Chondrocyte (in vitro differentiated cells): ENCODE measurements around the gene MIEF2. TPM values are rescaled to one million over a fixed set of nuclear protein-coding genes. Genes with fewer than 3 reads are reported as not detected.
A peak's percentile ranks its signal among the peaks of the same experiment; 100 is the strongest.
"Not testable (repeated sequence)": the region's sequence is repeated elsewhere in the genome, so short reads cannot be mapped to it uniquely, and the experiment has no call there.

Experiments used
- DNase-seq: peaks from one replicate; pipeline ENCODE4 v3.0.0; 2021; ENCODE audit warnings: mixed read lengths, low spot score
- H3K27ac Mint-ChIP-seq: one replicate; pipeline ENCODE4 v1.8.0; 2021; ENCODE audit warnings: mild to moderate bottlenecking, moderate library complexity, mixed read lengths; ENCODE audit not compliant: unreplicated experiment
- H3K27me3 Mint-ChIP-seq: 2 replicates; pipeline ENCODE4 v1.8.0; 2021; ENCODE audit warnings: low read depth, mixed read lengths
- H3K36me3 Mint-ChIP-seq: 2 replicates; pipeline ENCODE4 v1.8.0; 2021; ENCODE audit warnings: low read depth, mixed read lengths
- H3K4me1 Mint-ChIP-seq: 2 replicates; pipeline ENCODE4 v1.8.0; 2021; ENCODE audit warnings: low read depth, mild to moderate bottlenecking, mixed read lengths
- H3K4me3 Mint-ChIP-seq: one replicate; pipeline ENCODE4 v1.8.0; 2021; ENCODE audit warnings: mild to moderate bottlenecking, moderate library complexity, mixed read lengths; ENCODE audit not compliant: unreplicated experiment
- H3K9me3 Mint-ChIP-seq: 2 replicates; pipeline ENCODE4 v1.8.0; 2021; ENCODE audit warnings: low read depth, mixed read lengths
- CTCF ChIP-seq: fragments of 200-600 bp; sonication (generic); IDR thresholded peaks from 2 replicates; pipeline ENCODE4 v1.5.0; 2021; ENCODE audit warnings: antibody characterized with exemption, mild to moderate bottlenecking, moderate library complexity
- total RNA-seq: library from RNA; stranded (reverse); gene quantifications from 3 replicates; pipeline ENCODE4 v1.2.1, GENCODE V29; 2021

MIEF2 gene
- total RNA-seq, 1 donor from 2014 or later = 11.5 TPM

DNA sequence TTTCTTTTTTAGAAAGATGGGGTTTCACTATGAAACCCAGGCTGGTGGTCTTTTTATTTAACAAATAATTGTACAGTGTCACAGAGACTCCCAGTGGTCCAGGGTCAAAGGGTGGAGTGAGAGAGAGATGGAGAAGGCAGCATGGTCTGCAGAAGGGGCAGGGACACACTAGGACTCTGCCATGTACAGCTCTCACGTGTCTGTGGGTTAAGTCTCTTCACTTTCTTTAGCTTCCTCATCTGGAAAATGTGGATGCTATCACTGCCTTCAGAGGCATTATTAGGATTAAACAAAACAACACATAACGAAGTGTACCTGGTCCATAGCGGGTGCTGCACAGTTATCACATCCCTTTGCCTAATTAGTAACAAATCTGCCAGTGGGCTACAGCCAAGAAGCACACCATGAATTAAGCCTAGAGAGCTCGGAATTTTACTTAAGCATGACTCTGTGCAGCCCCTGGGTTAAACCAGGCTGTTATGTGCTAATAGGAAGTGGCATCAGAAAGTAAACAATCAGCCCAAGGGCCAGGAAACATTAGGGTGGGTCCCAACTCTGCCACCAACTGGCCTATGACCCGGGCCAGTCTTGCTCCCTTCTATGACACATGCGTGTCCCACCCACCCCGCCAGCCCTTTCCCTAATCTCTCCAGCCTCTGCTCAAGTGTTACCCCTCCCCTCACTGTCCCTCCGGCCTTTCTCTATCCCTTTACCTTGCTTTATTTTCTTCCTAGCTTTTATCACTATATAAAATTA is 40.4 kb downstream of the MIEF2 start:
- Mint-ChIP-seq H3K9me3 (no peaks in the 10 kb centered on the region), H3K27ac (no peak overlapping the region), H3K4me3 (no peak overlapping the region), H3K36me3 (peaks cover 33% of the 10 kb centered on the region), H3K27me3 (no peaks in the 10 kb centered on the region), H3K4me1 (no peaks in the 10 kb centered on the region)
- no peak for TF ChIP-seq CTCF
- DNase-seq = no peak

DNA sequence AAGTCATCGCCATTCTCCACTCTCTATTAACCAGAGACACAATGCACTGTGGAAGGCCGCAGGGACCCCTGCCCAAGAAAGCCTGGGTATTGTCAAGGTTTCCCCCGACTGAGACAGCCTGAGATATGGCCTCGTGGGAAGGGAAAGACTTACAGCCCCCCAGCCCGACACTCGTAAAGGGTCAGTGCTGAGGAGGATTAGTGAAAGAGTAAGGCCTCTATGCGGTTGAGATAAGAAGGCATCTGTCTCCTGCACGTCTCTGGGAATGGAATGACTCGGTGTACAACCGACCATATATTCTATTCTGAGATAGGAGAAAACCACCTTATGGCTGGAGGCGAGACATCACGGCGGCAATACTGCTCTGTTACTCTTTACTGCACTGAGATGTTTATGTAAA is 42.7 kb downstream of the MIEF2 start:
- H3K4me1 Mint-ChIP-seq, H3K27ac Mint-ChIP-seq, DNase-seq, H3K4me3 Mint-ChIP-seq, H3K9me3 Mint-ChIP-seq, H3K27me3 Mint-ChIP-seq: not testable (repeated sequence)
- peaks cover 34% of the 10 kb centered on the region for H3K36me3 Mint-ChIP-seq

DNA sequence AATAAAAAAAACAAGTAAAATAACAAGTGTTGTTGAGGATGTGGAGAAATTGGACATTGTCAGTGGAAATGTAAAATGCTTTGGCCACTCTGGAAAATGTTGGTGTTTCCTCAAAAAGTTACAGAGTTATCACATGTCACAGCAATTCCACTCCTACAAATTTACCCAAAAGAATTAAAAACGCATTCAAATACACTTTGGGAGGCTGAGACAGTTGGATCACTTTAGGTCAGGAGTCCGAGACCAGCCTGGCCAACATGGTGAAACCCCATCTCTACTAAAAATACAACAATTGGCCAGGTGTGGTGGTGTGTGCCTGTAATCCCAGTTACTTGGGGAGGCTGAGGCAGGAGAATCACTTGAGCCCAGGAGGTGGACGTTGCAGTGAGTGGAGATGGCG is 48.7 kb downstream of the MIEF2 start:
- DNase-seq = no peak
- Mint-ChIP-seq H3K36me3 (peaks cover 13% of the 10 kb centered on the region), H3K4me3 (no peak overlapping the region), H3K27me3 (no peaks in the 10 kb centered on the region), H3K4me1 (peaks cover 31% of the 10 kb centered on the region), H3K9me3 (no peaks in the 10 kb centered on the region), H3K27ac (no peak overlapping the region)
- no peak for TF ChIP-seq CTCF

GRCh38 chr17:18314059-18314730 is 53.7 kb downstream of the MIEF2 start:
- Mint-ChIP-seq H3K27ac (peak overlapping the region; percentile 98), H3K9me3 (no peaks in the 10 kb centered on the region), H3K36me3 (peaks cover 3% of the 10 kb centered on the region), H3K27me3 (no peaks in the 10 kb centered on the region), H3K4me1 (peaks cover 63% of the 10 kb centered on the region), H3K4me3 (peak overlapping the region; percentile 95)
- TF ChIP-seq CTCF = no peak
- no peak for DNase-seq

- Mint-ChIP-seq H3K9me3 (no peaks in the 10 kb centered on the region), H3K4me1 (peaks cover 71% of the 10 kb centered on the region), H3K27me3 (no peaks in the 10 kb centered on the region)
Observed at GRCh38 chr17:18314731-18315561, 54.5 kb downstream of the MIEF2 start, which contains the start of the genes SMCR8 and TOP3A. TSS of gene SMCR8 (plus strand) at chr17:18315293. CDS start at chr17:18315790, 497 bp downstream. TSS of gene TOP3A (minus strand) at chr17:18314994. CDS start at chr17:18314778, 216 bp downstream.

More at GRCh38 chr17:18314731-18315561, 54.5 kb downstream of the MIEF2 start, which contains the start of the genes SMCR8 and TOP3A:
- H3K4me3 Mint-ChIP-seq = peak within 1 kb of the TSS; percentile 95
- no peak for TF ChIP-seq CTCF
- H3K36me3 Mint-ChIP-seq = peaks cover 3% of the 10 kb centered on the region
- peak; percentile 100 for DNase-seq
- H3K27ac Mint-ChIP-seq = peak within 1 kb of the TSS; percentile 98
